HepG2 (cell line): Measurements from ENCODE around the gene FCER1G. TPM values are rescaled to one million over a fixed set of nuclear protein-coding genes. Genes with fewer than 3 reads are reported as not detected.
A peak's percentile ranks its signal among the peaks of the same experiment; 100 is the strongest.

ENCODE experiments used
- ATAC-seq: fragments of 200-7000 bp; cut with Tn5 transposase; 3 replicates; pipeline ENCODE4 v1.9.1; 2020; ENCODE audit warnings: mild to moderate bottlenecking, moderate library complexity
- BruUV-seq: library from RNA; stranded (reverse); fragments of 400-500 nt; replicated peaks from 2 replicates; lab custom pipeline; 2021; lab: Mats Ljungman, UMichigan
- CTCF ChIA-PET: fragments of 300-600 bp; formaldehyde crosslinking; extraction: SDS; loops from one replicate; lab custom pipeline; 2021; ENCODE audit warnings: low total read pairs, inconsistent platforms, low intra/inter-chr PET ratio; lab: Yijun Ruan, JAX
- POLR2A ChIA-PET: fragments of 350-600 bp; sonication (Branson Sonifier 250); formaldehyde crosslinking; loops from one replicate; lab custom pipeline; 2020; ENCODE audit warnings: antibody characterized with exemption, inconsistent platforms; lab: Yijun Ruan, JAX
- DNase-seq: peaks from one replicate; pipeline ENCODE4 v3.0.0-alpha.2; 2015; ENCODE audit warnings: low spot score
- FAIRE-seq: peaks from 3 replicates; lab custom pipeline; 2011; peaks lifted over from hg19 to GRCh38; lab: Jason Lieb, UNC
- H2AFZ ChIP-seq: one replicate; pipeline ENCODE4 v1.6.1; 2011; ENCODE audit warnings: low read length, inconsistent platforms
- H3K27ac ChIP-seq: fragments of 300-600 bp; 3 replicates; pipeline ENCODE4 v1.8.0; 2011; ENCODE audit warnings: mixed run types, mild to moderate bottlenecking, mixed read lengths, low read length, inconsistent platforms; ENCODE audit not compliant: insufficient read depth; ENCODE audit errors: extremely low read length
- H3K27me3 ChIP-seq, 2 experiments: fragments of 200-600 bp in 1 of 2; 2 replicates in 1 of 2; 3 replicates in 1 of 2; pipeline versions ENCODE4 v1.6.0 to v1.8.0; 2011; ENCODE audit warnings: low read length in 2 of 2, mild to moderate bottlenecking in 2 of 2, moderate library complexity in 2 of 2, inconsistent platforms in 1 of 2; ENCODE audit not compliant: insufficient read depth in 2 of 2, control insufficient read depth in 1 of 2
- H3K36me3 ChIP-seq, 2 experiments: fragments of 200-600 bp in 1 of 2; replicated peaks in 1 of 2; 2 replicates in 1 of 2; 3 replicates in 1 of 2; pipeline versions ENCODE4 v1.5.1 to v1.8.0; 2011; ENCODE audit warnings: low read length in 2 of 2, inconsistent platforms in 1 of 2; ENCODE audit not compliant: insufficient read depth in 2 of 2, control insufficient read depth in 1 of 2
- H3K4me1 ChIP-seq: 2 replicates; pipeline ENCODE4 v1.5.1; 2012; ENCODE audit warnings: low read length, inconsistent platforms; ENCODE audit not compliant: insufficient read depth
- H3K4me2 ChIP-seq: 2 replicates; pipeline ENCODE4 v1.6.0; 2011; ENCODE audit warnings: low read depth, low read length, inconsistent platforms
- H3K4me3 ChIP-seq, 3 experiments: fragments of 200-600 bp in 1 of 3; sonication (generic), shearing (Covaris generic) in 1 of 3; replicated peaks in 1 of 3; 2 replicates each; pipeline ENCODE4 v1.5.1; 2011 to 2016; ENCODE audit warnings: low read length in 3 of 3, inconsistent platforms in 2 of 3, low read depth in 2 of 3, mild to moderate bottlenecking in 2 of 3, control low read depth in 1 of 3, mixed read lengths in 1 of 3; ENCODE audit not compliant: insufficient read depth in 1 of 3
- H3K79me2 ChIP-seq: one replicate; pipeline ENCODE4 v1.6.1; 2011; ENCODE audit warnings: low read length, inconsistent platforms; ENCODE audit not compliant: insufficient read depth
- H3K9ac ChIP-seq: 2 replicates; pipeline ENCODE4 v1.6.0; 2011; ENCODE audit warnings: mild to moderate bottlenecking, low read depth, low read length, inconsistent platforms; ENCODE audit not compliant: insufficient read depth
- H3K9me3 ChIP-seq: 2 replicates; pipeline ENCODE4 v1.5.1; 2012; ENCODE audit warnings: mild to moderate bottlenecking, low read length
- H4K20me1 ChIP-seq: 2 replicates; pipeline ENCODE4 v1.6.0; 2011; ENCODE audit warnings: inconsistent platforms, mild to moderate bottlenecking, low read length, moderate library complexity; ENCODE audit not compliant: insufficient read depth
- JARID2 ChIP-seq: sonication (generic); formaldehyde crosslinking; IDR thresholded peaks from 2 replicates; pipeline ENCODE4 v1.8.1; 2023; ENCODE audit warnings: missing genetic modification reagents, inconsistent platforms; ENCODE audit not compliant: insufficient replicate concordance
- NFKB2 ChIP-seq: sonication (generic); formaldehyde crosslinking; IDR thresholded peaks from 2 replicates; pipeline ENCODE4 v1.4.0; 2020; ENCODE audit warnings: missing genetic modification reagents, borderline replicate concordance
- NKX3-1 ChIP-seq: sonication (generic); formaldehyde crosslinking; IDR thresholded peaks from 2 replicates; pipeline ENCODE4 v1.5.0; 2020; ENCODE audit warnings: missing genetic modification reagents
- PAF1 ChIP-seq: IDR thresholded peaks from 2 replicates; pipeline ENCODE4 v1.6.1; 2016; ENCODE audit warnings: missing genetic modification reagents, missing compliant biosample characterization
- POLR2A ChIP-seq, 2 experiments: IDR thresholded peaks; 2 replicates each; pipeline ENCODE4 v1.6.1; 2011; ENCODE audit warnings: low read depth in 2 of 2, low read length in 2 of 2, mild to moderate bottlenecking in 1 of 2, moderate library complexity in 1 of 2; ENCODE audit not compliant: insufficient read depth in 1 of 2
- ZFY ChIP-seq: sonication (generic); formaldehyde crosslinking; IDR thresholded peaks from 2 replicates; pipeline ENCODE4 v1.4.0; 2020; ENCODE audit warnings: missing genetic modification reagents
- ZNF747 ChIP-seq: sonication (generic); formaldehyde crosslinking; IDR thresholded peaks from 2 replicates; pipeline ENCODE4 v1.8.1; 2023; ENCODE audit warnings: missing genetic modification reagents, mild to moderate bottlenecking, borderline replicate concordance
- WGBS: methylation state at CpG from one replicate; pipeline ENCODE4 v1.1.6; 2017; ENCODE audit warnings: low lambda C conversion rate; 5-methylcytosine and 5-hydroxymethylcytosine counted together
- in situ Hi-C: cut with HindIII; loops from 2 replicates; pipeline ENCODE4 v1.10.0; 2017; ENCODE audit warnings: low pct_unique_long_range_greater_than_20kb; ENCODE audit not compliant: extremely low pct_ligation_motif_present
- intact Hi-C: fragments of 100-400 bp; cut with micrococcal nuclease; formaldehyde crosslinking; loops from one replicate; pipeline ENCODE4 v1.10.0; 2022; ENCODE audit not compliant: unreplicated experiment
- polyA plus RNA-seq, 8 experiments: library from polyadenylated mRNA; depleted of rRNA in 3 of 8; stranded (reverse) in 7 of 8; unstranded in 1 of 8; fragments of >200 nt; fragmentation: Illumina TruSeq in 4 of 8; extraction: Trizol in 4 of 8; gene quantifications; 2 replicates each; pipeline versions ENCODE4 v1.2.1 to v1.2.3, GENCODE V29; 2011 to 2016; ENCODE audit warnings: low read depth in 4 of 8, missing spikeins in 1 of 8, mixed read lengths in 1 of 8; ENCODE audit not compliant: insufficient read depth in 1 of 8
- total RNA-seq, 5 experiments: library from RNA; depleted of rRNA; stranded (reverse); fragments of >200 nt; fragmentation: Illumina TruSeq; extraction: Trizol; gene quantifications; 2 replicates each; pipeline ENCODE4 v1.2.3, GENCODE V29; 2016; ENCODE audit warnings: low read depth in 1 of 5
- TF ChIP-seq, protein P1 (sequence below): sonication (generic); formaldehyde crosslinking; conservative IDR thresholded peaks from 2 replicates; pipeline ENCODE4 v1.8.0; 2022; ENCODE audit warnings: missing genetic modification reagents
- TF ChIP-seq, protein P2 (sequence below): sonication (generic); formaldehyde crosslinking; IDR thresholded peaks from 2 replicates; pipeline ENCODE4 v1.8.0; 2022; ENCODE audit warnings: missing genetic modification reagents, mild to moderate bottlenecking, borderline replicate concordance
- TF ChIP-seq, protein P3 (sequence below): sonication (generic); formaldehyde crosslinking; IDR thresholded peaks from 2 replicates; pipeline ENCODE4 v1.8.1; 2022; ENCODE audit warnings: low read depth, mild to moderate bottlenecking, missing genetic modification reagents
- TF ChIP-seq, protein P4 (sequence below): sonication (generic); formaldehyde crosslinking; IDR thresholded peaks from 2 replicates; pipeline ENCODE4 v1.4.0; 2020; ENCODE audit warnings: mild to moderate bottlenecking, missing genetic modification reagents

Gene FCER1G
- total and polyA plus RNA-seq, 2 of the 13 experiments (the other 11 are each of a cell fraction or from before 2014, with no cell fraction given) = 1.3 to 6.4 TPM

DNA sequence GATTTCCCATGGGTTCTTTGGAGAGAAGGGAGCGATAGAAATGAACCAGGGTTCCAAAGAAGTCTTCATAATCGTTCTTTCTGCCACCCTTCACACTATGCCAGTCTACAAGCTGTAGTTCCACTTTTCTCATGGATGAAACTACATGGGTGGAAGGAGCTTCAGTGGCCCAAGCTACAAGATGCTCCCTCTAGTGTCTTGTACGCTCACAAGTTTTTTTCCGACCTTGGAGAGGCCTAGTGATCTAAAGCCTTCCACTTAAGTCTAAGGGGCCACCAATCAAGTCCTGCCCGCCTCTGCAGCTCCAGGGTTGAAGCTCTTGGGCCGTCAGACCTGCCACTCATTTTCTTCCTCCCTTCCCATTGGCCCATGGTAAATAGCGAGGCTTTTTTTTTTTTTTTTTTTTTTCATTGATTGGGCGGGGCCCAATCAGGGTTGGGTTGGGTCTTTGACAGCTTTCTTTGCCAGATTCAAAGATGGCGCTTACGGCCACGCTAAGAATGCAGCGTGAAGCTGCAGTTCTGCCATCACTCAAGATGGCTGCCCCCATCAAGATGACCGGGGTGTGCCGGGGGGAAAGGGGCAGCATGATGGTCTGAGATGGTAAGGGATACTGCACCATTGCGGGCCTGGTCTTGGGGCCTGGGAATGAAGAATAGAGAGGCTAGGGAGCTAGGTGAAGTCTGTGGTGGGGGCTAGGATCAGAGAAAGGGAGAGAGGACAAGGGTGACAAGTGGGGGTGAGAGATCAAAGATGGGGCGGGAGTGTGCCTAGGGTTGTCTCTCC is 10.6 kb downstream of the FCER1G start, which contains the start of gene TOMM40L (continued):
- TF ChIP-seq, protein P1, sequence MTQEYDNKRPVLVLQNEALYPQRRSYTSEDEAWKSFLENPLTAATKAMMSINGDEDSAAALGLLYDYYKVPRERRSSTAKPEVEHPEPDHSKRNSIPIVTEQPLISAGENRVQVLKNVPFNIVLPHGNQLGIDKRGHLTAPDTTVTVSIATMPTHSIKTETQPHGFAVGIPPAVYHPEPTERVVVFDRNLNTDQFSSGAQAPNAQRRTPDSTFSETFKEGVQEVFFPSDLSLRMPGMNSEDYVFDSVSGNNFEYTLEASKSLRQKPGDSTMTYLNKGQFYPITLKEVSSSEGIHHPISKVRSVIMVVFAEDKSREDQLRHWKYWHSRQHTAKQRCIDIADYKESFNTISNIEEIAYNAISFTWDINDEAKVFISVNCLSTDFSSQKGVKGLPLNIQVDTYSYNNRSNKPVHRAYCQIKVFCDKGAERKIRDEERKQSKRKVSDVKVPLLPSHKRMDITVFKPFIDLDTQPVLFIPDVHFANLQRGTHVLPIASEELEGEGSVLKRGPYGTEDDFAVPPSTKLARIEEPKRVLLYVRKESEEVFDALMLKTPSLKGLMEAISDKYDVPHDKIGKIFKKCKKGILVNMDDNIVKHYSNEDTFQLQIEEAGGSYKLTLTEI (CRISPR knock-in tag) = no peak

DNA sequence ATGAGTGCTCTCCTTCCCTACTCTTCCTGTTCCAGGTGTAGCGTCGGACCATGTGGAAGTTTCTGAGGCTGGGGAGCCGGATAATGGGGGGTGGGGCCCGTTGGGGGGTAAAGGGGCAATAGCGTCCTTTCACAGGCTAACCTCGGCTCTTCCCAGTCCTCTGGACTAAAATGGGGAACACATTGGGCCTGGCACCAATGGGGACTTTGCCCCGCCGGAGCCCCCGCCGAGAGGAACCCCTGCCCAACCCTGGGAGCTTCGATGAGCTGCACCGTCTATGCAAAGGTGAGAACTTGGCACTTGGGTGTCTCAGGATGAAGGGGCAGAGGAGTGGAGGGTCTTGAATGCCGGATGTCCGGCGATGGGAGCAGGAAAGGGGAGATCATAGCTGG is 11.2 kb downstream of the FCER1G start:
- Histone ChIP-seq H3K27ac (peak overlapping the region; percentile 69), H3K9me3 (no peaks in the 10 kb centered on the region), H3K4me1 (peaks cover 53% of the 10 kb centered on the region), H3K36me3 (peaks cover 13 to 49% of the 10 kb centered on the region in 2 experiments), H4K20me1 (peaks cover 11% of the 10 kb centered on the region), H3K4me2 (peak overlapping the region; percentile 92), H3K4me3 (peak overlapping the region; percentile 81 to 82 (median 81)), H2AFZ (no peak overlapping the region), H3K27me3 (no peaks in the 10 kb centered on the region; a peak in 1 of 5 replicates), H3K9ac (peak overlapping the region; percentile 74), H3K79me2 (peaks cover 32% of the 10 kb centered on the region)
- FAIRE-seq (no peak), DNase-seq (no peak), ATAC-seq (no peak)
- ChIA-PET CTCF (interaction anchor here (0.7 to 3.7 kb wide), 6 partner anchors 15 to 156 kb away, joined by 3 to 36 read pairs (median 8); no protein-coding TSS in a partner anchor), POLR2A (interaction anchor here (1.0 to 12.5 kb wide), 19 partner anchors 9 to 206 kb away, joined by 3 to 357 read pairs (median 9); partner anchors contain the start of genes ADAMTS4, CFAP126, DEDD and F11R)
- in situ Hi-C loops = loop anchor here (5.0 to 10.0 kb wide), 2 partner anchors 66 to 158 kb away; no protein-coding TSS in a partner anchor
- no TSS peak for BruUV-seq
- intact Hi-C loops = loop anchor here (2.0 to 5.0 kb wide), 2 partner anchors 64 to 86 kb away; partner anchors contain the start of gene SDHC
- 2% methylated on average over 12 of the region's 15 CpGs for WGBS
- TF ChIP-seq ZNF747 (CRISPR knock-in tag) = no peak
- TF ChIP-seq JARID2 (CRISPR knock-in tag) = no peak
- peak in 1 of 2 experiments; percentile 43; a peak in 1 of 4 replicates for TF ChIP-seq POLR2A (IDR thresholded peaks at IDR 0.05; ENCODE audit: insufficient read depth in 1 of 2, low read depth in 2 of 2, low read length in 2 of 2)
- TF ChIP-seq, protein P2, sequence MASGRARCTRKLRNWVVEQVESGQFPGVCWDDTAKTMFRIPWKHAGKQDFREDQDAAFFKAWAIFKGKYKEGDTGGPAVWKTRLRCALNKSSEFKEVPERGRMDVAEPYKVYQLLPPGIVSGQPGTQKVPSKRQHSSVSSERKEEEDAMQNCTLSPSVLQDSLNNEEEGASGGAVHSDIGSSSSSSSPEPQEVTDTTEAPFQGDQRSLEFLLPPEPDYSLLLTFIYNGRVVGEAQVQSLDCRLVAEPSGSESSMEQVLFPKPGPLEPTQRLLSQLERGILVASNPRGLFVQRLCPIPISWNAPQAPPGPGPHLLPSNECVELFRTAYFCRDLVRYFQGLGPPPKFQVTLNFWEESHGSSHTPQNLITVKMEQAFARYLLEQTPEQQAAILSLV (CRISPR knock-in tag) = 0 out of 2 replicates have a peak, but pooled peaks have one; percentile 11
- TF ChIP-seq PAF1 (CRISPR knock-in tag) = no peak
- TF ChIP-seq NKX3-1 (CRISPR knock-in tag) = no peak
- TF ChIP-seq, protein P3, sequence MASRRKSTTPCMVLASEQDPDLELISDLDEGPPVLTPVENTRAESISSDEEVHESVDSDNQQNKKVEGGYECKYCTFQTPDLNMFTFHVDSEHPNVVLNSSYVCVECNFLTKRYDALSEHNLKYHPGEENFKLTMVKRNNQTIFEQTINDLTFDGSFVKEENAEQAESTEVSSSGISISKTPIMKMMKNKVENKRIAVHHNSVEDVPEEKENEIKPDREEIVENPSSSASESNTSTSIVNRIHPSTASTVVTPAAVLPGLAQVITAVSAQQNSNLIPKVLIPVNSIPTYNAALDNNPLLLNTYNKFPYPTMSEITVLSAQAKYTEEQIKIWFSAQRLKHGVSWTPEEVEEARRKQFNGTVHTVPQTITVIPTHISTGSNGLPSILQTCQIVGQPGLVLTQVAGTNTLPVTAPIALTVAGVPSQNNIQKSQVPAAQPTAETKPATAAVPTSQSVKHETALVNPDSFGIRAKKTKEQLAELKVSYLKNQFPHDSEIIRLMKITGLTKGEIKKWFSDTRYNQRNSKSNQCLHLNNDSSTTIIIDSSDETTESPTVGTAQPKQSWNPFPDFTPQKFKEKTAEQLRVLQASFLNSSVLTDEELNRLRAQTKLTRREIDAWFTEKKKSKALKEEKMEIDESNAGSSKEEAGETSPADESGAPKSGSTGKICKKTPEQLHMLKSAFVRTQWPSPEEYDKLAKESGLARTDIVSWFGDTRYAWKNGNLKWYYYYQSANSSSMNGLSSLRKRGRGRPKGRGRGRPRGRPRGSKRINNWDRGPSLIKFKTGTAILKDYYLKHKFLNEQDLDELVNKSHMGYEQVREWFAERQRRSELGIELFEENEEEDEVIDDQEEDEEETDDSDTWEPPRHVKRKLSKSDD (CRISPR knock-in tag) = no peak
- TF ChIP-seq ZFY (CRISPR knock-in tag) = peak; percentile 23
- TF ChIP-seq NFKB2 (CRISPR knock-in tag) = 0 out of 2 replicates have a peak, but pooled peaks have one; percentile 33
- TF ChIP-seq, protein P4, sequence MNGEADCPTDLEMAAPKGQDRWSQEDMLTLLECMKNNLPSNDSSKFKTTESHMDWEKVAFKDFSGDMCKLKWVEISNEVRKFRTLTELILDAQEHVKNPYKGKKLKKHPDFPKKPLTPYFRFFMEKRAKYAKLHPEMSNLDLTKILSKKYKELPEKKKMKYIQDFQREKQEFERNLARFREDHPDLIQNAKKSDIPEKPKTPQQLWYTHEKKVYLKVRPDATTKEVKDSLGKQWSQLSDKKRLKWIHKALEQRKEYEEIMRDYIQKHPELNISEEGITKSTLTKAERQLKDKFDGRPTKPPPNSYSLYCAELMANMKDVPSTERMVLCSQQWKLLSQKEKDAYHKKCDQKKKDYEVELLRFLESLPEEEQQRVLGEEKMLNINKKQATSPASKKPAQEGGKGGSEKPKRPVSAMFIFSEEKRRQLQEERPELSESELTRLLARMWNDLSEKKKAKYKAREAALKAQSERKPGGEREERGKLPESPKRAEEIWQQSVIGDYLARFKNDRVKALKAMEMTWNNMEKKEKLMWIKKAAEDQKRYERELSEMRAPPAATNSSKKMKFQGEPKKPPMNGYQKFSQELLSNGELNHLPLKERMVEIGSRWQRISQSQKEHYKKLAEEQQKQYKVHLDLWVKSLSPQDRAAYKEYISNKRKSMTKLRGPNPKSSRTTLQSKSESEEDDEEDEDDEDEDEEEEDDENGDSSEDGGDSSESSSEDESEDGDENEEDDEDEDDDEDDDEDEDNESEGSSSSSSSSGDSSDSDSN (CRISPR knock-in tag) = peak; percentile 28; the same call in 1 of the 2 replicates
